GM23338 (cell line): ENCODE measurements around the gene CABP4. TPM values are rescaled to one million over a fixed set of nuclear protein-coding genes. Genes with fewer than 3 reads are reported as not detected.

Experiments used
- ATAC-seq: fragments of 200-7000 bp; cut with Tn5 transposase; 3 replicates; pipeline ENCODE4 v1.9.1; 2020
- DNase-seq: peaks from one replicate; pipeline ENCODE4 v3.0.0-alpha.2; 2015; ENCODE audit warnings: low spot score
- H2AFZ ChIP-seq: fragments of 200-600 bp; sonication (generic); 2 replicates; pipeline ENCODE4 v1.8.0; 2016; ENCODE audit warnings: antibody characterized with exemption, mild to moderate bottlenecking, moderate library complexity
- H3F3A ChIP-seq: fragments of 200-600 bp; sonication (generic); replicated peaks from 2 replicates; pipeline ENCODE4 v1.8.0; 2017; ENCODE audit warnings: antibody characterized with exemption, mixed run types, low read depth
- H3K27ac ChIP-seq: fragments of 200-600 bp; sonication (generic); 2 replicates; pipeline ENCODE4 v1.6.1; 2016; ENCODE audit warnings: low read depth
- H3K27me3 ChIP-seq: fragments of 200-600 bp; sonication (generic); 2 replicates; pipeline ENCODE4 v1.8.0; 2016; ENCODE audit warnings: mild to moderate bottlenecking, mixed run types, moderate library complexity; ENCODE audit not compliant: insufficient read depth
- H3K36me3 ChIP-seq: fragments of 200-600 bp; sonication (generic); 2 replicates; pipeline ENCODE4 v1.8.0; 2016; ENCODE audit warnings: mild to moderate bottlenecking; ENCODE audit not compliant: insufficient read depth
- H3K4me1 ChIP-seq: fragments of 200-600 bp; sonication (generic); 2 replicates; pipeline ENCODE4 v1.8.0; 2016; ENCODE audit warnings: mild to moderate bottlenecking, moderate library complexity; ENCODE audit not compliant: insufficient read depth
- H3K4me2 ChIP-seq: fragments of 200-600 bp; sonication (generic); 2 replicates; pipeline ENCODE4 v1.7.1; 2017; ENCODE audit warnings: mixed run types
- H3K4me3 ChIP-seq: fragments of 200-600 bp; sonication (generic); 2 replicates; pipeline ENCODE4 v1.6.1; 2016; ENCODE audit warnings: mixed run types
- H3K79me2 ChIP-seq: fragments of 200-600 bp; sonication (generic); replicated peaks from 2 replicates; pipeline ENCODE4 v1.8.0; 2017; ENCODE audit warnings: mild to moderate bottlenecking; ENCODE audit not compliant: insufficient read depth
- H3K9me2 ChIP-seq: fragments of 200-600 bp; sonication (generic); 2 replicates; pipeline ENCODE4 v1.8.0; 2017; ENCODE audit not compliant: insufficient read depth
- H4K20me1 ChIP-seq: fragments of 200-600 bp; sonication (generic); replicated peaks from 2 replicates; pipeline ENCODE4 v1.8.0; 2017; ENCODE audit warnings: mild to moderate bottlenecking; ENCODE audit not compliant: insufficient read depth
- H3K27ac Mint-ChIP-seq: 2 replicates; pipeline ENCODE4 v1.8.0; 2020; ENCODE audit warnings: inconsistent platforms, mild to moderate bottlenecking, moderate library complexity, mixed read lengths
- H3K27me3 Mint-ChIP-seq: 3 replicates; pipeline ENCODE4 v1.8.0; 2022; ENCODE audit warnings: low read depth, mild to moderate bottlenecking, moderate library complexity, mixed read lengths, inconsistent platforms; ENCODE audit not compliant: insufficient read depth, poor library complexity
- H3K36me3 Mint-ChIP-seq: 3 replicates; pipeline ENCODE4 v1.8.0; 2021; ENCODE audit warnings: low read depth, mild to moderate bottlenecking, inconsistent platforms, moderate library complexity, mixed read lengths
- H3K4me1 Mint-ChIP-seq: 3 replicates; pipeline ENCODE4 v1.8.0; 2020; ENCODE audit warnings: mild to moderate bottlenecking, inconsistent platforms, mixed read lengths
- H3K4me3 Mint-ChIP-seq: 3 replicates; pipeline ENCODE4 v1.8.0; 2021; ENCODE audit warnings: moderate library complexity, mild to moderate bottlenecking, inconsistent platforms, mixed read lengths
- H3K9me3 Mint-ChIP-seq: 3 replicates; pipeline ENCODE4 v1.8.0; 2020; ENCODE audit warnings: moderate library complexity, mild to moderate bottlenecking, inconsistent platforms, mixed read lengths
- CREB1 ChIP-seq: fragments of 250-450 bp; sonication (Bioruptor Pico); IDR thresholded peaks from 2 replicates; pipeline ENCODE4 v1.5.0; 2020; ENCODE audit warnings: low read depth, mild to moderate bottlenecking, moderate library complexity
- EZH2 ChIP-seq: fragments of 200-600 bp; sonication (generic); IDR thresholded peaks from one replicate; pipeline ENCODE4 v1.8.0; 2017; ENCODE audit warnings: antibody characterized with exemption, mild to moderate bottlenecking, low read depth; ENCODE audit not compliant: unreplicated experiment
- NANOG ChIP-seq: IDR thresholded peaks from 2 replicates; pipeline ENCODE4 v1.6.1; 2016; ENCODE audit warnings: antibody characterized with exemption, borderline replicate concordance
- POLR2AphosphoS5 ChIP-seq: IDR thresholded peaks from 2 replicates; pipeline ENCODE4 v1.6.1; 2016; ENCODE audit warnings: antibody characterized with exemption, low read depth
- polyA plus RNA-seq: library from polyadenylated mRNA; unstranded; fragments of >200 nt; fragmentation: Nextera tagmentation; extraction: Ambion mirVana; gene quantifications from 2 replicates; pipeline ENCODE4 v1.2.1, GENCODE V29; 2016
- total RNA-seq: library from RNA; depleted of rRNA; stranded (reverse); fragments of >200 nt; shearing (Covaris generic); gene quantifications from 2 replicates; pipeline ENCODE4 v1.2.3, GENCODE V29; 2014
- TF ChIP-seq, protein P1 (sequence below): IDR thresholded peaks from one replicate; pipeline ENCODE4 v1.6.1; 2018; ENCODE audit warnings: antibody characterized with exemption; ENCODE audit not compliant: unreplicated experiment
- TF ChIP-seq, protein P2 (sequence below): IDR thresholded peaks from 2 replicates; pipeline ENCODE4 v1.6.1; 2016; ENCODE audit warnings: antibody characterized with exemption

CABP4 gene
- total and polyA plus RNA-seq, 2 experiments from 2014 or later: 0.28 TPM; not detected in 1

DNA sequence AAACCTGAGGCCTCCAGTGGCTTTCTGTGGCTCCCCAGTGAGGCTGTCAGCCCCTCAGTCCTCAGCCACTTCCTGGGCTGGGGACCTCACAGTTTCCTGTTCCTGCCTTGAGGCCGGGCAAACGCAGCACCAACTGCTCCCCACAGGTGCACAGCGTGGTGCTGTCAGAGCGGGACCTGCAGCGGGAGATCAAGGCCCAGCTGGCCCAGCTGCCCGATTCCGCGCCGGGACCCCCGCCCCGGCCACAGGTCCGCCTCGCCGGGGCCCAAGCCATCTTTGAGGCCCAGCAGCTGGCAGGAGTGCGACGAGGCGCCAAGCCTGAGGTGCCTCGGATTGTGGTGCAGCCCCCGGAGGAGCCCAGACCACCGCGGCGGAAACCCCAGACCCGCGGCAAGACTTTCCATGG, 45.9 kb upstream of the CABP4 start (continued):
- no peak for TF ChIP-seq EZH2
- TF ChIP-seq, protein P1, sequence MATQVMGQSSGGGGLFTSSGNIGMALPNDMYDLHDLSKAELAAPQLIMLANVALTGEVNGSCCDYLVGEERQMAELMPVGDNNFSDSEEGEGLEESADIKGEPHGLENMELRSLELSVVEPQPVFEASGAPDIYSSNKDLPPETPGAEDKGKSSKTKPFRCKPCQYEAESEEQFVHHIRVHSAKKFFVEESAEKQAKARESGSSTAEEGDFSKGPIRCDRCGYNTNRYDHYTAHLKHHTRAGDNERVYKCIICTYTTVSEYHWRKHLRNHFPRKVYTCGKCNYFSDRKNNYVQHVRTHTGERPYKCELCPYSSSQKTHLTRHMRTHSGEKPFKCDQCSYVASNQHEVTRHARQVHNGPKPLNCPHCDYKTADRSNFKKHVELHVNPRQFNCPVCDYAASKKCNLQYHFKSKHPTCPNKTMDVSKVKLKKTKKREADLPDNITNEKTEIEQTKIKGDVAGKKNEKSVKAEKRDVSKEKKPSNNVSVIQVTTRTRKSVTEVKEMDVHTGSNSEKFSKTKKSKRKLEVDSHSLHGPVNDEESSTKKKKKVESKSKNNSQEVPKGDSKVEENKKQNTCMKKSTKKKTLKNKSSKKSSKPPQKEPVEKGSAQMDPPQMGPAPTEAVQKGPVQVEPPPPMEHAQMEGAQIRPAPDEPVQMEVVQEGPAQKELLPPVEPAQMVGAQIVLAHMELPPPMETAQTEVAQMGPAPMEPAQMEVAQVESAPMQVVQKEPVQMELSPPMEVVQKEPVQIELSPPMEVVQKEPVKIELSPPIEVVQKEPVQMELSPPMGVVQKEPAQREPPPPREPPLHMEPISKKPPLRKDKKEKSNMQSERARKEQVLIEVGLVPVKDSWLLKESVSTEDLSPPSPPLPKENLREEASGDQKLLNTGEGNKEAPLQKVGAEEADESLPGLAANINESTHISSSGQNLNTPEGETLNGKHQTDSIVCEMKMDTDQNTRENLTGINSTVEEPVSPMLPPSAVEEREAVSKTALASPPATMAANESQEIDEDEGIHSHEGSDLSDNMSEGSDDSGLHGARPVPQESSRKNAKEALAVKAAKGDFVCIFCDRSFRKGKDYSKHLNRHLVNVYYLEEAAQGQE: no peak
- no peak for TF ChIP-seq CREB1

DNA sequence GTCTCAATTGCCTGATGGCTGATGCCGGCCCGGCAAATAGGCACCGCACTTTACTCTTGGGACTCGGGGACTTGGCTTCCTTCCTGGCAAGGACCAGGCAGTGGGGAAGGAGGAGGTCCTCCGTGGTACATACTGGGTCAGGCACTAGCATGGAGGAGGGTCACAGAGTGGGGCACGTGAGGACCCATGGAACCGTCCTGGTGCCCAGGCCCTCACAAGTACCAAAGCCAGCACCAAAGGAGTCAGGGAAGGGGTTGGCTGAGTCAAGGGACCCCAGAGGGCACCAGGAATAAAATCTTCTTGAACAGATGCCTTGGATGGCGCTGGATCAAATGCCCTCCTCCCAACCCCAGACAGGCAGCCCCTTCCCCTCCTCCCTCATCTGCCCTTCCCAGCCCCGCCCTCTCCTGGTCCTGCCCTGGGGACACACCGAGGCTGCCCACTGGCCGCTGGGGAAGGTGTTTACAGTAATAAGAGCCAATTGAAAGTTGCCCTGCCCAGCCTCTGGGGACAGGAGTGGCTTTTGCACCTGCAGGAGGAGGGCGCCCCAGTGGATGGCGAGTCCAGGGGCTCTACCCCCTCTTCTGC, 45.3 kb upstream of the CABP4 start:
- Histone ChIP-seq H3F3A (no peaks in the 10 kb centered on the region), H3K4me1 (peaks cover 4% of the 10 kb centered on the region; the same call in 1 of the 2 replicates), H2AFZ (no peak overlapping the region), H3K27me3 (peaks cover 11% of the 10 kb centered on the region; the same call in 1 of the 2 replicates), H3K36me3 (no peaks in the 10 kb centered on the region), H3K27ac (no peak overlapping the region), H3K4me2 (peak overlapping the region; percentile 43; the same call in 1 of the 2 replicates), H3K9me2 (no peaks in the 10 kb centered on the region), H4K20me1 (no peaks in the 10 kb centered on the region), H3K4me3 (no peak overlapping the region), H3K79me2 (no peaks in the 10 kb centered on the region)
- Mint-ChIP-seq H3K9me3 (no peaks in the 10 kb centered on the region), H3K36me3 (no peaks in the 10 kb centered on the region), H3K27me3 (peaks cover 37% of the 10 kb centered on the region), H3K27ac (0 out of 2 replicates have a peak overlapping the region, but pooled peaks have one; percentile 11), H3K4me1 (peaks cover 21% of the 10 kb centered on the region), H3K4me3 (peak overlapping the region; percentile 37; the same call in 1 of the 3 replicates)
- TF ChIP-seq, protein P2, sequence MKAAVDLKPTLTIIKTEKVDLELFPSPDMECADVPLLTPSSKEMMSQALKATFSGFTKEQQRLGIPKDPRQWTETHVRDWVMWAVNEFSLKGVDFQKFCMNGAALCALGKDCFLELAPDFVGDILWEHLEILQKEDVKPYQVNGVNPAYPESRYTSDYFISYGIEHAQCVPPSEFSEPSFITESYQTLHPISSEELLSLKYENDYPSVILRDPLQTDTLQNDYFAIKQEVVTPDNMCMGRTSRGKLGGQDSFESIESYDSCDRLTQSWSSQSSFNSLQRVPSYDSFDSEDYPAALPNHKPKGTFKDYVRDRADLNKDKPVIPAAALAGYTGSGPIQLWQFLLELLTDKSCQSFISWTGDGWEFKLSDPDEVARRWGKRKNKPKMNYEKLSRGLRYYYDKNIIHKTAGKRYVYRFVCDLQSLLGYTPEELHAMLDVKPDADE: no peak
- TF ChIP-seq POLR2AphosphoS5 (0 out of 2 replicates have a peak, but pooled peaks have one; percentile 45), NANOG (no peak)
- ATAC-seq (peak; percentile 90), DNase-seq (peak; percentile 94)

DNA sequence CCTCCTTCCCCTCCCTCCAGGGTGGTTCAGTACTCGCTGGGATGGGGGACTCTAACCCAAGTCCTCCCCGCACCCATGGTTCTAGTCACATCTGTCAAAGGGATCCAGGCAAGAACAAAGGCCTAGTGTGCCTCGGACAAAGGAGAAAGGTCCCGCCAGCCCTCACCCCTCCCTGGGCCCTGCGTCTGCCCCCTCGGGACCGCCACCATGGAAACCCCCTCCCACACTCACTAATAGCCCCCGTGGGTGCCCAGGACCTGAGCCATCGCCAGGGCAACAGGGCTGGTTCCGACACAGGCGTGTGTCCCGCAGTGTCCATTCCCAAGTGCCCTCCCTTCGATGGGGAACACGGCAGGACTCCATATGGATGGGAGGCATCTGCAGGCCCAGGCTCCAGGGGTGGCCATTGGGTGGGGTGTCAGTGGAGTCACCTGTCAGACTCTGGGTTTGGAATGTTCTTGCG, 44.8 kb upstream of the CABP4 start:
- Histone ChIP-seq H3K27ac (no peak overlapping the region), H3K9me2 (no peaks in the 10 kb centered on the region), H3K79me2 (no peaks in the 10 kb centered on the region), H3K4me3 (no peak overlapping the region), H3F3A (no peaks in the 10 kb centered on the region), H3K36me3 (no peaks in the 10 kb centered on the region), H4K20me1 (no peaks in the 10 kb centered on the region), H2AFZ (no peak overlapping the region), H3K4me2 (no peak overlapping the region), H3K27me3 (peaks cover 11% of the 10 kb centered on the region; the same call in 1 of the 2 replicates), H3K4me1 (peaks cover 4% of the 10 kb centered on the region; the same call in 1 of the 2 replicates)
- Mint-ChIP-seq H3K27ac (no peak overlapping the region), H3K36me3 (no peaks in the 10 kb centered on the region), H3K4me1 (peaks cover 21% of the 10 kb centered on the region), H3K27me3 (peaks cover 36% of the 10 kb centered on the region), H3K4me3 (peak overlapping the region; percentile 37; the same call in 1 of the 3 replicates), H3K9me3 (no peaks in the 10 kb centered on the region)
- ATAC-seq: no peak
- TF ChIP-seq CREB1: no peak
- no peak for DNase-seq
